ENCODE results near the gene CUL1.
A peak's percentile ranks its signal among the peaks of the same experiment; 100 is the strongest.

The CUL1 gene

GRCh38 chr7:148753224-148753623 is 54.5 kb downstream of the CUL1 start:
- no peak overlapping the region for H2BK5ac ChIP-seq (ENCODE audit: low read depth, low read length, poor library complexity, severe bottlenecking)
- no peak overlapping the region for H3K27ac ChIP-seq (ENCODE audit: low read length, poor library complexity, severe bottlenecking)
- no peak overlapping the region for H3K9ac ChIP-seq (ENCODE audit: low read length)
- H3K79me1 ChIP-seq (replicated peaks; ENCODE audit: low read length, poor library complexity, severe bottlenecking), result peaks cover 29% of the 10 kb centered on the region
- H3K36me3 ChIP-seq (ENCODE audit: control insufficient read depth in 1 of 2, insufficient read depth in 2 of 2, low read depth in 1 of 2, low read length in 2 of 2), result peaks cover 5 to 43% of the 10 kb centered on the region in 2 experiments
- H3K14ac ChIP-seq (ENCODE audit: low read length in 2 of 2), result no peak overlapping the region
- H3K4me3 ChIP-seq (ENCODE audit: insufficient read depth in 1 of 2, low read depth in 1 of 2, low read length in 2 of 2), result no peak overlapping the region
- no peak for DNase-seq
- no peak overlapping the region for H2AFZ ChIP-seq (ENCODE audit: low read depth, low read length)
- no peaks in the 10 kb centered on the region for H3K27me3 ChIP-seq (ENCODE audit: control insufficient read depth in 1 of 2, insufficient read depth in 1 of 2, low read length in 2 of 2)
- no peak overlapping the region for H3K4me2 ChIP-seq (ENCODE audit: low read length, poor library complexity, severe bottlenecking)
- no peak overlapping the region for H3K4ac ChIP-seq (ENCODE audit: low read depth in 1 of 2, low read length in 2 of 2)
- H4K8ac ChIP-seq (ENCODE audit: low read length), result no peak overlapping the region
- no peaks in the 10 kb centered on the region for H3K4me1 ChIP-seq (ENCODE audit: control insufficient read depth, insufficient read depth, low read depth, low read length)
- no peak overlapping the region for H3K18ac ChIP-seq (ENCODE audit: low read depth in 1 of 2, low read length in 2 of 2)
- no peak overlapping the region for H4K91ac ChIP-seq (ENCODE audit: low read length)
- H3K9me3 ChIP-seq (ENCODE audit: control insufficient read depth, low read length), result no peaks in the 10 kb centered on the region
- no peak overlapping the region for H3K23ac ChIP-seq (ENCODE audit: low read length in 2 of 2)
- 85% methylated on average over 4 of the region's 4 CpGs for WGBS
- no peak overlapping the region for H2AK5ac ChIP-seq (ENCODE audit: low read length, severe bottlenecking)
- H2BK12ac ChIP-seq (ENCODE audit: low read length in 2 of 2), result no peak overlapping the region
- no peak overlapping the region for H2BK15ac ChIP-seq (ENCODE audit: low read depth, poor library complexity, severe bottlenecking)
- no peak overlapping the region for H2BK120ac ChIP-seq (ENCODE audit: low read depth, low read length)

DNA sequence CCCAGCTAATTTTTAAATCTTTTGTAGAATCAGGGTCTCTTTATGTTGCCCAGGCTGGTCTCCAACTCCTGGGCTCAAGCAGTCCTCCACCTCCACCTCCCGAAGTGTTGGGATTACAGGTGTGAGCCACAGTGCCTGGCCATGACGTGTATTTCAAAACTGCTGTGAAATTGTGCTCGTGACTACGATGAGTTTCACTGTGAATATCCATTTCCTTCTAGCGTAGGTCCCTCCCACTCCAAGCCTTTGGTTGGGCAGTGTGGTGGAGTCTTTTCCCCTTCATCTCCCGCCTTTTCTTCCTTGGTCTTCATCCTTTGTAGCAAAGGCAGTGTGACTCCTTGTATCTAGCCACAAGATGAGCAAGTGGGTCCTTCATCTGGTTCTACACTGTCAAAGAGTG is 56.2 kb downstream of the CUL1 start:
- H3K14ac ChIP-seq (ENCODE audit: low read length in 2 of 2), result no peak overlapping the region
- H3K27ac ChIP-seq (ENCODE audit: low read length, poor library complexity, severe bottlenecking), result no peak overlapping the region
- H2BK120ac ChIP-seq (ENCODE audit: low read depth, low read length), result no peak overlapping the region
- H3K79me1 ChIP-seq (replicated peaks; ENCODE audit: low read length, poor library complexity, severe bottlenecking), result peaks cover 31% of the 10 kb centered on the region
- no peak overlapping the region for H3K4ac ChIP-seq (ENCODE audit: low read depth in 1 of 2, low read length in 2 of 2)
- WGBS, result 99% methylated on average over 6 of the region's 6 CpGs
- no peak overlapping the region for H2BK5ac ChIP-seq (ENCODE audit: low read depth, low read length, poor library complexity, severe bottlenecking)
- no peak overlapping the region for H2BK15ac ChIP-seq (ENCODE audit: low read depth, poor library complexity, severe bottlenecking)
- no peak overlapping the region for H2AFZ ChIP-seq (ENCODE audit: low read depth, low read length)
- H4K8ac ChIP-seq (ENCODE audit: low read length), result no peak overlapping the region
- H4K91ac ChIP-seq (ENCODE audit: low read length), result no peak overlapping the region
- no peak overlapping the region for H3K4me2 ChIP-seq (ENCODE audit: low read length, poor library complexity, severe bottlenecking)
- H3K18ac ChIP-seq (ENCODE audit: low read depth in 1 of 2, low read length in 2 of 2), result no peak overlapping the region
- H3K4me1 ChIP-seq (ENCODE audit: control insufficient read depth, insufficient read depth, low read depth, low read length), result no peaks in the 10 kb centered on the region
- no peak overlapping the region for H3K23ac ChIP-seq (ENCODE audit: low read length in 2 of 2)
- no peaks in the 10 kb centered on the region for H3K9me3 ChIP-seq (ENCODE audit: control insufficient read depth, low read length)
- H3K9ac ChIP-seq (ENCODE audit: low read length), result no peak overlapping the region
- DNase-seq, result no peak
- no peak overlapping the region for H2AK5ac ChIP-seq (ENCODE audit: low read length, severe bottlenecking)
- H3K4me3 ChIP-seq (ENCODE audit: insufficient read depth in 1 of 2, low read depth in 1 of 2, low read length in 2 of 2), result no peak overlapping the region
- H3K36me3 ChIP-seq (ENCODE audit: control insufficient read depth in 1 of 2, insufficient read depth in 2 of 2, low read depth in 1 of 2, low read length in 2 of 2), result peaks cover 8 to 55% of the 10 kb centered on the region in 2 experiments
- H2BK12ac ChIP-seq (ENCODE audit: low read length in 2 of 2), result no peak overlapping the region
- H3K27me3 ChIP-seq (ENCODE audit: control insufficient read depth in 1 of 2, insufficient read depth in 1 of 2, low read length in 2 of 2), result no peaks in the 10 kb centered on the region

GRCh38 chr7:148761499-148762278 is 63.0 kb downstream of the CUL1 start:
- Histone ChIP-seq H3K27ac (ENCODE audit: low read length, poor library complexity, severe bottlenecking) (no peak overlapping the region), H3K9me3 (ENCODE audit: control insufficient read depth, low read length) (no peaks in the 10 kb centered on the region), H2BK15ac (ENCODE audit: low read depth, poor library complexity, severe bottlenecking) (no peak overlapping the region), H4K8ac (ENCODE audit: low read length) (no peak overlapping the region), H3K4ac (ENCODE audit: low read depth in 1 of 2, low read length in 2 of 2) (no peak overlapping the region), H3K18ac (ENCODE audit: low read depth in 1 of 2, low read length in 2 of 2) (peak overlapping the region in 1 of 2 experiments; percentile 21), H3K23ac (ENCODE audit: low read length in 2 of 2) (no peak overlapping the region), H3K79me1 (replicated peaks; ENCODE audit: low read length, poor library complexity, severe bottlenecking) (peaks cover 30% of the 10 kb centered on the region), H2AFZ (ENCODE audit: low read depth, low read length) (no peak overlapping the region), H2BK12ac (ENCODE audit: low read length in 2 of 2) (peak overlapping the region in 1 of 2 experiments; percentile 31), H3K9ac (ENCODE audit: low read length) (no peak overlapping the region), H3K14ac (ENCODE audit: low read length in 2 of 2) (peak overlapping the region in 1 of 2 experiments; percentile 55), H3K36me3 (ENCODE audit: control insufficient read depth in 1 of 2, insufficient read depth in 2 of 2, low read depth in 1 of 2, low read length in 2 of 2) (peaks cover 14 to 90% of the 10 kb centered on the region in 2 experiments), H3K27me3 (ENCODE audit: control insufficient read depth in 1 of 2, insufficient read depth in 1 of 2, low read length in 2 of 2) (no peaks in the 10 kb centered on the region), H4K91ac (ENCODE audit: low read length) (no peak overlapping the region), H2AK5ac (ENCODE audit: low read length, severe bottlenecking) (no peak overlapping the region), H3K4me1 (ENCODE audit: control insufficient read depth, insufficient read depth, low read depth, low read length) (no peaks in the 10 kb centered on the region), H2BK120ac (ENCODE audit: low read depth, low read length) (no peak overlapping the region), H3K4me2 (ENCODE audit: low read length, poor library complexity, severe bottlenecking) (no peak overlapping the region), H3K4me3 (ENCODE audit: insufficient read depth in 1 of 2, low read depth in 1 of 2, low read length in 2 of 2) (no peak overlapping the region), H2BK5ac (ENCODE audit: low read depth, low read length, poor library complexity, severe bottlenecking) (no peak overlapping the region)
- no peak for DNase-seq
- 97% methylated on average over 10 of the region's 12 CpGs for whole genome bisulfite sequencing

GRCh38 chr7:148763622-148764021 is 64.9 kb downstream of the CUL1 start:
- Histone ChIP-seq H4K91ac (ENCODE audit: low read length) (no peak overlapping the region), H3K9ac (ENCODE audit: low read length) (no peak overlapping the region), H3K4me2 (ENCODE audit: low read length, poor library complexity, severe bottlenecking) (no peak overlapping the region), H2BK120ac (ENCODE audit: low read depth, low read length) (no peak overlapping the region), H4K8ac (ENCODE audit: low read length) (no peak overlapping the region), H3K18ac (ENCODE audit: low read depth in 1 of 2, low read length in 2 of 2) (no peak overlapping the region), H2BK5ac (ENCODE audit: low read depth, low read length, poor library complexity, severe bottlenecking) (no peak overlapping the region), H3K4ac (ENCODE audit: low read depth in 1 of 2, low read length in 2 of 2) (no peak overlapping the region), H3K23ac (ENCODE audit: low read length in 2 of 2) (no peak overlapping the region), H2BK15ac (ENCODE audit: low read depth, poor library complexity, severe bottlenecking) (no peak overlapping the region), H3K14ac (ENCODE audit: low read length in 2 of 2) (no peak overlapping the region), H3K9me3 (ENCODE audit: control insufficient read depth, low read length) (no peaks in the 10 kb centered on the region), H3K36me3 (ENCODE audit: control insufficient read depth in 1 of 2, insufficient read depth in 2 of 2, low read depth in 1 of 2, low read length in 2 of 2) (peaks cover 9 to 89% of the 10 kb centered on the region in 2 experiments), H2AFZ (ENCODE audit: low read depth, low read length) (no peak overlapping the region), H2BK12ac (ENCODE audit: low read length in 2 of 2) (no peak overlapping the region), H3K27ac (ENCODE audit: low read length, poor library complexity, severe bottlenecking) (no peak overlapping the region), H3K4me3 (ENCODE audit: insufficient read depth in 1 of 2, low read depth in 1 of 2, low read length in 2 of 2) (no peak overlapping the region), H3K4me1 (ENCODE audit: control insufficient read depth, insufficient read depth, low read depth, low read length) (no peaks in the 10 kb centered on the region), H2AK5ac (ENCODE audit: low read length, severe bottlenecking) (no peak overlapping the region), H3K27me3 (ENCODE audit: control insufficient read depth in 1 of 2, insufficient read depth in 1 of 2, low read length in 2 of 2) (no peaks in the 10 kb centered on the region), H3K79me1 (replicated peaks; ENCODE audit: low read length, poor library complexity, severe bottlenecking) (peaks cover 25% of the 10 kb centered on the region)
- DNase-seq, result peak; percentile 76
